Cerebellar cortex (tissue), 1 donor: ENCODE results near the gene EML6.
A peak's percentile ranks its signal among the peaks of the same experiment; 100 is the strongest.

Experiments used
- DNase-seq: peaks from one replicate; pipeline ENCODE4 v3.0.0-alpha.2; 2015; ENCODE audit warnings: low spot score

EML6 gene

DNA sequence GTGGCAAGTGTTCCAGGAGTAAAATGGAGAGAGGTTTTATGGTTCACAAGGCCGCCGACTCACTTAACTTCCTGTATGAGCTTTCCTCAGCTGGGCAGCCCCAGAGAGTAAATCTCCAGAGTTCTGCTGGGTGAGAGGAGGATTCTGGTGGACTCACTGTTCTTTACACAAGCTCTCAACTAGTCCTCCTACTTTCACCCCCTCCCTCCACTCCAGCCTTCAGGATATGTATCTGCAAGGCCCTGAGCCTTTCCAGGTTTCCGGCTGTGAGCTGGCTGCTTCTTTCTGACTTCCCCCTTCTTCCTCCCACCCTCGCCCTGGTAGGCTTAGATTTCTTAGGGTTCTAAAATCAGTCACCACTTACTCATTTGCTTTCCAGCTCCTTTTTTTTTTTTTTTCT, 34.0 kb downstream of the EML6 start:
- DNase-seq: no peak

- DNase-seq: no peak
These were observed 35.5 kb downstream of the EML6 start for GRCh38 chr2:54758951-54759350.

DNA sequence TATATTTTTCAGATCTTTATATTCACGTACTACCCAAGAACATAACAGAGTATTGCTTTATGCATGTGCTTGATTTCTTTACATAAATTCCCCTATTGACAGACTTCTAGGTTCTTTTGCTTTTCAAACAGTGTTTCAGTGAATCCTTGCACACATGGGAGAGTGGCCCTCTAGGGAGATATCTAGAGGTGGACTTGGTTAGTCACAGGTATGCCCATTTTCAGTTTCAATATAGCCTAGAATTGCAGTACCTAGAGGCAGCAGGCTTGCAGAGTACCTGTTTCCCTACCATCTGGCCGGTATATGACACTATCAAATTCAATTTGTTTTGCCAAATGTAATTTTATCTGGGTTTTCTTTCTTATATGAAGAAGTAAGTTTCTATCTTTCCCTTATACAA, 36.8 kb downstream of the EML6 start:
- DNase-seq: peak; percentile 16

DNA sequence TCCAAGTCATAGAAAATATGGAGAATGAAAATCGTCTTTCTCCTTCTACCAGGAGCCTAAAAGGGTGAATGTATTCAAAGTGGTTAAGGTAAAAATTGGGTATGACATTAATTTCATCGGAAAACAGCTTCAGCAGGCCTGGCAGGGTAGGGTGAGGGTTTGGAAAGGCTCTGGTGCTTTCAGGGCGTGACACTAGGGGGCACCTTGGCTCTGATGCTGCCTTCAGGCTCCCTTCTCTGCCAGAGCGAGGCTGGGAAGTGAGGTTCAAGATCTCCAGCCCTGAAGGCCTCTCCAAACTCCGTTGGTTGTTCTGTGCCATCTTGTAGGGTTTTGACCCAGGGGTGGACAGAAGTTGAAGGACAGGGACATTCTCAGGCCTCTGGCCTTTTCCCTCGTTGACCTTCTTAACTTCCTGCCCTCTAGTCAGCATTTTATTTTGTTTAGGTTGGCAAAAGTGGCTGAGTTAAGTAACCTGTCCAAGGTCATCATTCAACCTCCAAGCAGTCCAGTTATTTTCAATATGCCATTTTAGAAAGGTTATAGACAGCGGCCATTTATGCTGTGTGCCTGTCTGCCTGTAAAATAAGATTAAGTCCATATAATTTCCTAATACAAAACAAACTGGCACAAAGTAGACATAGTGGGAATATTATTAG, 40.3 kb downstream of the EML6 start:
- DNase-seq: no peak

- DNase-seq: no peak
These were observed 44.5 kb downstream of the EML6 start for GRCh38 chr2:54767921-54768320.

GRCh38 chr2:54768772-54769428, 45.4 kb downstream of the EML6 start:
- no peak for DNase-seq

DNA sequence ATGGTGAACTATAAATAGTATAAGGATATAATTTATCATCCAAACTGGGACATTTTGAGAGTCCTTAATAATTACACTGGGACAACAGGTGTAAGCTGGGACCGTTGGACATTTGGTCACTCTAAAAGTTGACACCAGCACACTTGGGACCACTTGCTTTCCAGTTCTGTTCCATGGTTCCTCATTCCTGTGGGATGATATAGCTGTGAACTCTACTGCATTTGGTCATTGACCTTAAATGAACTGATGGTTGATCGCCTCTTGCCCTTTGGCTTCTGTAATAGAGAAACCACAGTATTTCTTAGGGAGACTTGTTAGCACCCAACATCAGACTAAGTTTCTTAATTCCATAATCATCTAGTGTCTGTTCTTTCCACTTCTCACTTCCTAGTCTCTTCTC, 46.7 kb downstream of the EML6 start:
- DNase-seq: no peak

- no peak for DNase-seq
These were observed 47.2 kb downstream of the EML6 start for GRCh38 chr2:54770676-54771075.

GRCh38 chr2:54771166-54771885, 47.9 kb downstream of the EML6 start:
- no peak for DNase-seq

DNA sequence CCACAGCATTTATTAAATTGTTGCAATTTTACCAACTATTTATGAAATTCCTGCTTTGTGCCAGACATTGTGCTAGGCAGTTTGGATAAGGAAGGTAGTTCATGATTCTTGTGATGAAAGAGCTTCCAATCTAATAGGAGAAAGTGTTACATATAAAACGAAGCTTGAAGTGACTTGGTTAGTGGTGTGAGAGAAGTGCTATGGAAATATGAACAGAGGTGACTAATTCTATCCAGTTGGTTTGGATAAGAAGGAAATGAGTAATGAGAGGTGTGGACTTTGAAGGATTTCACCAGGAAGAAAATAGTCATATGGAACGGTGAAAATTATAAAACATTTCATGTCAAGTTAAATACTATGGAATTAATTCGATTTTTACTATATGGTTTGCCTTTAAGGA, 48.6 kb downstream of the EML6 start:
- DNase-seq: no peak

DNA sequence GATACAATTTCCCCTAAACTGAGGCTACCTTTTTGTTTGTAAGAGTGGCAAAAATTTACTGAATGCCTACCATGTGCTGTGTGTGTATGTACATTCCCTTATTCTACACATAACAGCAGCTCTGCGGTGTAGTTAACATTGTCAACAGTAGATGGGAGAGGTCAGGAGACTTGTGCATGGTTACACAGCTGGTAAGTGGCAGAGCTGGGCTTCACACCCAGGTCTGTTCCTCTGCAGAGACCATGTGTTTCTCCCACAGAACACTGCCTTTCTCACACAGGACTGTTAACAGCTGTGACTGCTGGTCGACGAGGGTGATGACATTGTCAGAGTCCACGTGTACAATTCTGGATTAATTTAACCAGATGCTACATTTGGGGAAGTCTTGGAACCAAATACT, 49.1 kb downstream of the EML6 start:
- DNase-seq: no peak

DNA sequence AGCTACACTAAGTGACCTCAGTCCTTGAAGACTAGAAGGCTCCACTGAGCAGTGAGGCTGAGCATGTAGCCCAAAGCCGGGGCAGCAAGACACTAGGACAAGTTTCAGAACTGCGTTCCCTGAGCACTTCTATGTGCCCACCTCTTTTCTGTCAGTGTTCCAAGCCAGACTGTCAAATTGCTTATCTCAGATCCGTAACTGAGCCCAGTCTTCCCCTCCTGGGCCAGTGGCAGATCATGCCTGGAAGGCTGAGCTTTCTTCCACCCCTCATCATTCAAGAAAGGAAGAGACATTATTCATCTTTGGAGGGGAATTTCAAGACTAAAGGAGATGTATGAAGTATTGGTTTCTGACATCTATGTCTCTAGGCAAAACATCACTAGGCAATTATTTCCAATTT, 49.8 kb downstream of the EML6 start:
- DNase-seq: no peak

- no peak for DNase-seq
These were observed 50.4 kb downstream of the EML6 start for GRCh38 chr2:54773838-54774237.

- DNase-seq: no peak
These were observed 52.2 kb downstream of the EML6 start for GRCh38 chr2:54775710-54776109.

- DNase-seq: no peak
These were observed 53.0 kb downstream of the EML6 start for GRCh38 chr2:54776494-54776893.

DNA sequence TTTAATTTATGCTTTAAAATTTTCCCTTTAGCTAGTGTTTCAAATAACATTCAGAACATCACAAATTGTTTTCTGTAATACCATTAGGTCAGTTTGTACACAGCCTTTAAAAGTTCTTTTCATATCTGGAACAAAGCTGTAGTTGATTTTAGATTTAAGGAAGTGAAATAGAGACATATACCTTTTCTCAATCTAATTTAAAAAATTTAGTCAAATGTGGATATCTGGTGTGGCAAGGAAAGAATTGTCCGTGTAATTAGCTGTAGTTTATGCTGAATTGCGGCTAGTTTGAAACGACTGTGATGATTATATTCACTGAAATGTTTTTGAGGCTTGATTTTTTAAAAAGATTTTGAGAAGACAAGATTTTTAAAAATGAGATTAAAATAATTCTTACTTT, 59.9 kb downstream of the EML6 start:
- no peak for DNase-seq

- DNase-seq: no peak
These were observed 63.8 kb downstream of the EML6 start for GRCh38 chr2:54787270-54787669.

DNA sequence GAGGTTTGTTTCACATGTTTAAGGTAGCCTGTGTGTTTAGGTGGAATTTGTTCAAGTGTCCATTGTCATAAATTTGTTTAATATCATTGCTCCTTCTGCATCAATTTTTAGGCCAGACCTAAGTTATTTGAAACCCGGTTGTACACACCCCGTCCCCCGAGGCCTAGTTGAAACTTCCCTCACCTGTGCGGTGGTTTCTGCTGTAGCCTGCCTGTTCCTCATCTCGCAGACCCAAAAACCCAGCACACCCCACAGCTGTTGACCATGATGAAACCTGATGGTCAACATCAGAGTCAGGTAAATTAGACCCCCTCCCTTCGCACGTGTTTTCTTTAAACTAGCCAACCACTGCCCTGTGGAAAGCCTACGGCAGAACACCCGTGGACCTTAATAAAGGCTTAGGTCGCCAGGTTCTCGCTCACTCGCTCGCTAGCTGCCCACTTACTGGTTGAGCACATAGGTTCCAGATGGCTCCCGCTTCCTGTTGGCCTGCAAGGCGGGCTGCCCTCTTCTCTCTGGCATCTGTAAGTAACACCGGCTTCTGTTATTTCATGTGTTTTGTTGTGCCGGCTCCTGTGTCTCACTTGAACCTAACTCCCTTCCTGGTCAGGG, 64.4 kb downstream of the EML6 start:
- DNase-seq: no peak

DNA sequence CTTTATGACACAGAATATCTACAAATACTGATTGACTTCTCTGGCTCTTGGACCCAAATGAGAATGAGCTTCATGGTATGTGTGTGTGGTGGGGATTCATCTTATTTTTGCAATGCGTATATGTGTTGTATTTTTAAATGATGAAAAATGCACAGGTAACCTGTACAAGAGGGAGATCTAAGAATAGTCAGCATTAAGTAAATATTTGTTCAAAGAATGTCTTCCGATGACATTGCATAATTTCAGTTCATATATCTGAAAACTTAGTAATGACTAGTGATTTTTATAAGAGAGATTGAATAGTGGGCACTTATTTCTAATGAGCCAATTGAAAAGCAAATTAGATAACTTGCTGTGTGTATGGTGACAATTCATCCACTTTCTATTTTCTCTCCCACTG, 66.4 kb downstream of the EML6 start:
- DNase-seq: no peak

DNA sequence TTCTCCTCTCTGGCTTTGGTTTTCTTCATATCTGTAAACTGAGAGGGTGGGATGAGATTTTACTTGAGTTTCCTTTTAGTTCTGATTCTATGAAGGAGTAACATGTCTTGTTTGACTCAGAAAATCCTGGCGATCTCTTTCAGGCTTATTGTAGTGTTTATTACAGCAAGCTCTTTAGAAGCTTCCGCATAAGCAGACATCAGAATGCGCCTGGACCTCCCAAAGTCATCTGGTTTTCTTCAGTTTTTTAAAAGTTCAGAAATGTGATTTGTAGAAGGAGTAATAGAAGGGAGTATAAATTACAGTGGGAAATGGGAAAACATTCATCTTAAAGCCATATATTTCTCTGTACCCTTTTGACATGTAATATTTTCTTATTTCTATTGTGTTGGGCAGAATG, 68.4 kb downstream of the EML6 start:
- DNase-seq: no peak

DNA sequence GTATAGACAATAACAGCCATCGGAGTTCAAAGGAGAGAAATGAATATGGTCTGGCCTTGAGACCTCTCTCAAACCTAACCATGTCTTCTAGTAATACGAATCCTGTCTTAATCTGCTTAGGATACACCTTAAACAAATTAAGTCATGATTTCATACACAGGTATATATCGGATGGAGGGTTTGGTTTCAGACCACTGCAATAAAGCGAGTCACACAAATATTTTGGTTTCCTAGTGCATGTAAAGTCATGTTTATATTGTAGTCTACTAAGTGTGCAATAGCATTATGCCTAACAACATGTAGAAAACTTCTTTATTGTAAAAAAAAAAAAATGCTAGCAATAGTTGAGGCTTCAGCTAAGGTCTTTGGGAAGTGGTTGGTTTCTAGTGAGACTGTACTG, 73.8 kb downstream of the EML6 start:
- DNase-seq: no peak

- no peak for DNase-seq
These were observed 77.9 kb downstream of the EML6 start for GRCh38 chr2:54801352-54801751.
